ENCODE results near the gene WNT9A. TPM values are rescaled to one million over a fixed set of nuclear protein-coding genes. Genes with fewer than 3 reads are reported as not detected.

WNT9A gene
- total and polyA plus RNA-seq, 9 of the 15 experiments (the other 6 are each of a cell fraction or from before 2014, with no cell fraction given): 0.04 to 0.17 (median 0.10) TPM; not detected in 4

- in situ Hi-C loops (cut with MboI): no loop called here
- H3K4me3 ChIP-seq: no peak overlapping the region
- H3K27me3 ChIP-seq (ENCODE audit: control insufficient read depth in 2 of 2, insufficient read depth in 2 of 2, low read length in 2 of 2): peaks cover 12 to 64% of the 10 kb centered on the region in 2 experiments; a peak in 4 of 5 replicates
- no peaks in the 10 kb centered on the region; the same call in 1 of the 2 replicates for H4K20me1 ChIP-seq (replicated peaks; ENCODE audit: control insufficient read depth, insufficient read depth, low read length)
- H3K4me1 ChIP-seq (replicated peaks in 1 of 2; ENCODE audit: control insufficient read depth in 2 of 2, insufficient read depth in 2 of 2, low read length in 2 of 2): peaks cover 0 to 22% of the 10 kb centered on the region in 2 experiments; a peak in 1 of 5 replicates
- no peaks in the 10 kb centered on the region for H3K36me3 ChIP-seq (ENCODE audit: control insufficient read depth, insufficient read depth, low read length)
- intact Hi-C loops (cut with micrococcal nuclease): no loop called here
- H3K4me2 ChIP-seq (ENCODE audit: insufficient read depth, low read length): no peak overlapping the region
- ChIA-PET CTCF (ENCODE audit: low intra/inter-chr PET ratio) (interaction anchor here (0.7 kb wide), 1 partner anchor 144 kb away, joined by 3 read pairs; no protein-coding TSS in a partner anchor), POLR2A (interaction anchor here (0.8 kb wide), 1 partner anchor 10 kb away, joined by 5 read pairs; no protein-coding TSS in a partner anchor)
- H3K9me1 ChIP-seq (ENCODE audit: control insufficient read depth, insufficient read depth, low read length): no peaks in the 10 kb centered on the region
- no peaks in the 10 kb centered on the region for H3K79me2 ChIP-seq (ENCODE audit: control insufficient read depth, insufficient read depth, low read length)
- 2% methylated on average over 8 of the region's 8 CpGs for WGBS (ENCODE audit: insufficient coverage, low coverage, missing lambda C conversion rate)
- no peak for DNase-seq (ENCODE audit: extremely low read depth in 1 of 4, low spot score in 3 of 4)
- no peaks in the 10 kb centered on the region for H3K9me3 ChIP-seq (replicated peaks; ENCODE audit: control insufficient read depth, insufficient read depth, low read depth, low read length)
- FAIRE-seq: no peak
- no peak overlapping the region for H3K27ac ChIP-seq (ENCODE audit: extremely low read depth, low read depth, low read length)
- no peak for ATAC-seq
- H2AFZ ChIP-seq (ENCODE audit: low read depth, low read length): no peak overlapping the region
- no peak overlapping the region for H3K9ac ChIP-seq (ENCODE audit: insufficient read depth in 1 of 2, low read depth in 2 of 2, low read length in 2 of 2)
- BruUV-seq (replicated peaks): no TSS peak
- no peak for TF ChIP-seq ZBTB43 (CRISPR knock-in tag; IDR thresholded peaks at IDR 0.05)
- no peak for TF ChIP-seq MAFF (IDR thresholded peaks at IDR 0.05; ENCODE audit: low read length)
- no peak for TF ChIP-seq ZNF253 (CRISPR knock-in tag; conservative IDR thresholded peaks at IDR 0.05)
- no peak for TF ChIP-seq HEY1 (CRISPR knock-in tag; IDR thresholded peaks at IDR 0.05; ENCODE audit: borderline replicate concordance)
- TF ChIP-seq SMAD1 (IDR thresholded peaks at IDR 0.05; ENCODE audit: low read depth, low read length, partially characterized antibody): no peak
- no peak for TF ChIP-seq JUNB (CRISPR knock-in tag; conservative IDR thresholded peaks at IDR 0.05)
- no peak for TF ChIP-seq ZEB2 (IDR thresholded peaks at IDR 0.05)
- TF ChIP-seq SIX5 (IDR thresholded peaks at IDR 0.05; ENCODE audit: borderline replicate concordance in 1 of 2, insufficient read depth in 1 of 2, low read depth in 1 of 2, low read length in 2 of 2): no peak
- no peak for TF ChIP-seq ZNF318 (IDR thresholded peaks at IDR 0.05; ENCODE audit: borderline replicate concordance in 1 of 2, low read depth in 1 of 2)
- TF ChIP-seq MCM3 (IDR thresholded peaks at IDR 0.05): no peak
- no peak for TF ChIP-seq ZSCAN29 (IDR thresholded peaks at IDR 0.05)
- TF ChIP-seq ETV6 (IDR thresholded peaks at IDR 0.05; ENCODE audit: borderline replicate concordance in 1 of 2, low read depth in 2 of 2, low read length in 1 of 2): no peak
- TF ChIP-seq ETV6 (CRISPR knock-in tag; IDR thresholded peaks at IDR 0.05; ENCODE audit: borderline replicate concordance): no peak
- TF ChIP-seq POLR2A (conservative IDR thresholded peaks at IDR 0.05): no peak
- TF ChIP-seq MTA1 (IDR thresholded peaks at IDR 0.05; ENCODE audit: borderline replicate concordance): no peak
- TF ChIP-seq TAF9B (IDR thresholded peaks at IDR 0.05; ENCODE audit: partially characterized antibody): no peak
Measured at GRCh38 chr1:227911376-227911775, 36.4 kb downstream of the WNT9A start.
